ENCODE results near the gene HHLA2.

Gene HHLA2

GRCh38 chr3:108391917-108392593 lies 95.7 kb downstream of the HHLA2 start:
- in situ Hi-C loops (cut with MboI; ENCODE audit: low sequenced_read_pairs), result no loop called here

GRCh38 chr3:108393128-108393900 lies 97.0 kb downstream of the HHLA2 start:
- in situ Hi-C loops (cut with MboI; ENCODE audit: low sequenced_read_pairs), result no loop called here

- in situ Hi-C loops (cut with MboI; ENCODE audit: low sequenced_read_pairs), result no loop called here
Observed at GRCh38 chr3:108394016-108394415, 97.7 kb downstream of the HHLA2 start.

GRCh38 chr3:108394563-108394962 lies 98.2 kb downstream of the HHLA2 start:
- in situ Hi-C loops (cut with MboI; ENCODE audit: low sequenced_read_pairs), result no loop called here

- in situ Hi-C loops (cut with MboI; ENCODE audit: low sequenced_read_pairs), result no loop called here
Observed at GRCh38 chr3:108396336-108396735, 100.0 kb downstream of the HHLA2 start.

- in situ Hi-C loops (cut with MboI; ENCODE audit: low sequenced_read_pairs), result no loop called here
Observed at GRCh38 chr3:108398510-108398909, 102.2 kb downstream of the HHLA2 start.

- in situ Hi-C loops (cut with MboI; ENCODE audit: low sequenced_read_pairs), result no loop called here
Observed at GRCh38 chr3:108401836-108402235, 105.5 kb downstream of the HHLA2 start.

GRCh38 chr3:108403198-108403597 lies 106.8 kb downstream of the HHLA2 start:
- in situ Hi-C loops (cut with MboI; ENCODE audit: low sequenced_read_pairs), result no loop called here

- in situ Hi-C loops (cut with MboI; ENCODE audit: low sequenced_read_pairs), result no loop called here
Observed at GRCh38 chr3:108403686-108404345, 107.5 kb downstream of the HHLA2 start.

GRCh38 chr3:108404368-108404767 lies 108.0 kb downstream of the HHLA2 start:
- in situ Hi-C loops (cut with MboI; ENCODE audit: low sequenced_read_pairs), result no loop called here

- in situ Hi-C loops (cut with MboI; ENCODE audit: low sequenced_read_pairs), result no loop called here
Observed at GRCh38 chr3:108406063-108406660, 109.8 kb downstream of the HHLA2 start.

GRCh38 chr3:108406661-108407206 lies 110.4 kb downstream of the HHLA2 start:
- in situ Hi-C loops (cut with MboI; ENCODE audit: low sequenced_read_pairs), result no loop called here

- in situ Hi-C loops (cut with MboI; ENCODE audit: low sequenced_read_pairs), result no loop called here
Observed at GRCh38 chr3:108407886-108408285, 111.5 kb downstream of the HHLA2 start.

GRCh38 chr3:108408883-108409799 lies 112.8 kb downstream of the HHLA2 start:
- in situ Hi-C loops (cut with MboI; ENCODE audit: low sequenced_read_pairs), result no loop called here

- in situ Hi-C loops (cut with MboI; ENCODE audit: low sequenced_read_pairs), result no loop called here
Observed at GRCh38 chr3:108409800-108410178, 113.4 kb downstream of the HHLA2 start.

GRCh38 chr3:108410531-108410984 lies 114.2 kb downstream of the HHLA2 start:
- in situ Hi-C loops (cut with MboI; ENCODE audit: low sequenced_read_pairs), result no loop called here

GRCh38 chr3:108412121-108412750 lies 115.9 kb downstream of the HHLA2 start:
- in situ Hi-C loops (cut with MboI; ENCODE audit: low sequenced_read_pairs), result no loop called here

GRCh38 chr3:108414007-108414406 lies 117.7 kb downstream of the HHLA2 start:
- in situ Hi-C loops (cut with MboI; ENCODE audit: low sequenced_read_pairs), result no loop called here

- in situ Hi-C loops (cut with MboI; ENCODE audit: low sequenced_read_pairs), result no loop called here
Observed at GRCh38 chr3:108415661-108416060, 119.3 kb downstream of the HHLA2 start.
